Astrocyte of the cerebellum (primary cell): Measurements from ENCODE around the gene CCDC7.

Experiments
- DNase-seq: peaks from one replicate; pipeline ENCODE4 v3.0.0-alpha.2; 2011; ENCODE audit warnings: low read depth
- H3K4me3 ChIP-seq: 2 replicates; pipeline ENCODE4 v1.5.1; 2011; ENCODE audit warnings: mild to moderate bottlenecking, low read depth, low read length, moderate library complexity
- in situ Hi-C: cut with HindIII; loops from 2 replicates; pipeline ENCODE4 v1.10.0; 2017; ENCODE audit warnings: low sequenced_read_pairs
- TF ChIP-seq, protein P1 (sequence below): IDR thresholded peaks from 2 replicates; pipeline ENCODE4 v1.5.1; 2012; ENCODE audit warnings: low read length, low read depth, moderate library complexity, mild to moderate bottlenecking; ENCODE audit errors: missing control alignments

The CCDC7 gene

DNA sequence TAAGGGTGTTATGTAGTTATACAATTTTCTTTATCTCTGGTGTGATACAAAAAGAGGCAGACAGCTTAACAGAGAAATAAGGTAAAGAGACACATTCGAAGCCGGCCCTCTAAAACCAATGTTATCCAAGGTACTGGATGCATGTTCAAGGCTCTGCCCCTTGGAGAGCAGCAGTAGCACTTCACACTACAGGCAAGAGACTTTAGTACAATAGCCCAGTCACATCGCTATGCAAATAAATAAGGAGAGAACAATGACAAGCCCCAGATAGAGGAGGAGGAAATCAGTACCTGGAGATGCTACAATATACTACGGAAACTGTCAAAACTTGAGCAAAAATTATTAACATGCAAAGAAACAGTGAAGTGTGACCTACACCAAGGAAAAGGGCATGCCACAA, 401.0 kb downstream of the CCDC7 start:
- TF ChIP-seq, protein P1, sequence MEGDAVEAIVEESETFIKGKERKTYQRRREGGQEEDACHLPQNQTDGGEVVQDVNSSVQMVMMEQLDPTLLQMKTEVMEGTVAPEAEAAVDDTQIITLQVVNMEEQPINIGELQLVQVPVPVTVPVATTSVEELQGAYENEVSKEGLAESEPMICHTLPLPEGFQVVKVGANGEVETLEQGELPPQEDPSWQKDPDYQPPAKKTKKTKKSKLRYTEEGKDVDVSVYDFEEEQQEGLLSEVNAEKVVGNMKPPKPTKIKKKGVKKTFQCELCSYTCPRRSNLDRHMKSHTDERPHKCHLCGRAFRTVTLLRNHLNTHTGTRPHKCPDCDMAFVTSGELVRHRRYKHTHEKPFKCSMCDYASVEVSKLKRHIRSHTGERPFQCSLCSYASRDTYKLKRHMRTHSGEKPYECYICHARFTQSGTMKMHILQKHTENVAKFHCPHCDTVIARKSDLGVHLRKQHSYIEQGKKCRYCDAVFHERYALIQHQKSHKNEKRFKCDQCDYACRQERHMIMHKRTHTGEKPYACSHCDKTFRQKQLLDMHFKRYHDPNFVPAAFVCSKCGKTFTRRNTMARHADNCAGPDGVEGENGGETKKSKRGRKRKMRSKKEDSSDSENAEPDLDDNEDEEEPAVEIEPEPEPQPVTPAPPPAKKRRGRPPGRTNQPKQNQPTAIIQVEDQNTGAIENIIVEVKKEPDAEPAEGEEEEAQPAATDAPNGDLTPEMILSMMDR, result no peak
- in situ Hi-C loops, result no loop called here
- DNase-seq, result no peak
- no peak overlapping the region for H3K4me3 ChIP-seq

DNA sequence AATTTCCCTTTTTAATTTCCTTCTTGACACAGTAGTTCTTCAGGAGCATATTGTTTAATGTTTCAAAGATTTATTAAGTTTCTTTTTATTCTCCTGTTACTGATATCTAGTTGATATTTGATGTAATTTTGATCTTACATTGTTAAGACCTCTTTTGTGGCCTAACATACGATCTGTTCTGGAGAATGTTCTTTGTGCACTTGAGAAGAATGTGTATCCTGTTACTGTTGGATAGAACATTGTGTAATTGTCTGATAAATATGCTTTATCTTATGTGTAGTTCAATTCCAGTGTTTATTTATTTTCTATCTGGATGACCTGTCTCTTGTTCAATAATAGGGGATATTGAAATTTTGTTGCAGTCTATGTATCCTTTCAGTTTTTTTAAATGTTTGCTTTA, 405.4 kb downstream of the CCDC7 start:
- no peak overlapping the region for H3K4me3 ChIP-seq
- TF ChIP-seq, protein P1, result no peak
- no peak for DNase-seq
- in situ Hi-C loops, result no loop called here

DNA sequence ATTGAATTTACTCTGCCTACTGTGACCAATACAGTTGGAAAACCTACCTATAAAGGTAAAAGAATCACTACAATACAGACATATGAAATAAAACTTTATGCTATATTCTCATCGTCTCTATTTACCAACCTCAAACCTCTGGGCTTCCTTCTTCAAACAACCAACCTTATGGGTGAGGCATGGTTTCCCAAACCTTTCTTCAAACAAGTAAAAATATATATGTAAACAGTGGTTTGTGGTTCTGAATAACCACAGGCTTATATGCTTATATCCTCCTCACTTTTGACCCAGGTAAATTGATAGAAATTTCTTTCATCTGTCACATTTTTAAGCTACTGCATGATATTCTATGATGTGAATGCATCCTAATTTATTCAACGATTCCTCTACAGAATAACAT, 408.5 kb downstream of the CCDC7 start:
- TF ChIP-seq, protein P1, result no peak
- in situ Hi-C loops, result no loop called here
- DNase-seq, result no peak
- no peak overlapping the region for H3K4me3 ChIP-seq

DNA sequence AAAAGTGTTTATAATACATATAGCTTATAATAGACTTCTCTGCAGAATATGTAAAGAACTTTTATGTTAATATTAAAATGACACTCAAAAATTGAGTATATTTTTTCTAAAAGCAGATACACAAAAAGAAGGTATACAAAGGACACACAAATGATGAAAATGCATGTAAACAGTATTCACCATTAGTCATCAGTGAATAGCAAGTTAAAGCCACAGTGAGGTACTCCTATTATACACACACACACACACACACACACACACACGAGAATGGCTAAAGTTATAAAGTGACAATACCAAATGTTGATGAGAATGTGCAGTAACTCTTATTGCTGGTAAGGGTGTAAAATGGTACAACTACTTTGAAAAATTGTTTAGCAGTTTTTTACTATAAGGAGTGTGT, 419.2 kb downstream of the CCDC7 start:
- TF ChIP-seq, protein P1, result no peak
- no peak overlapping the region for H3K4me3 ChIP-seq
- in situ Hi-C loops, result no loop called here
- DNase-seq, result no peak

DNA sequence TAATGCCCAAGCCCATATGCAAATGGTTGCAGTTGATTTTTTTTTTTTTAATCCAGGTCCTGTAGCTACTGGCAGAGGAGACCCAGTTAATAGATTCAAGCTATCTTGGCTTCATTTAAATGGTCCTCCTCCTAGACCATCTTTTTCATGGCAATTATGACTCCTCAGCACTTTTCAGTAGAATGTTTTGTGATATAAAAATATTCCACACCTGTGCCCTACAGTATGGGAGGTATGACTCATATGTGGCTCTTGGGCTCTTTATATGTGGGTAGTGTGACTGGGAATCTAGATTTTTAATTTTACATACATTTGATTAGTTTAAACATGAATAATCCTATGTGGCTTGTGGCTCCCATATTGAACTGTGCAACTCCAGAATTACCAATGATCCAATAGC, 432.0 kb downstream of the CCDC7 start:
- no peak overlapping the region for H3K4me3 ChIP-seq
- in situ Hi-C loops, result no loop called here
- no peak for DNase-seq
- TF ChIP-seq, protein P1, result no peak

DNA sequence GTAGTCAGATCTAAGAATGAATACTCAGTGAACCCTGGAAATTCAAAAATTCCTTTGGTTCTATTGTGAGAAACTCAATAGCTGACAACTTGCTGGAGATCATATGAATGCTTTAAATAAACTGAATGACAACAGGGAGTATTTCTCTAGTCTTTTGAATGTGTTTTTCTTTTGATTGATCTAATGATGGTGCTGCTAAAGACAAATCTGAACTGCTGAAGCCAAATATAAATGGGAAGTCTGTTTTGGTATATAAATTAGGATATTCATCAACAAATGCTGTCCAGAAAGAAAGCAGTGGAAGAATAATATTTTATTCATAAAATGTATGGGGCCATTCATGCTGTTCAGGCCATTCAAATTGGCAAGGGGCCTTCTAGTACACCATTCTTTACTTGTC, 432.7 kb downstream of the CCDC7 start:
- TF ChIP-seq, protein P1, result no peak
- DNase-seq, result no peak
- in situ Hi-C loops, result no loop called here
- H3K4me3 ChIP-seq, result no peak overlapping the region

DNA sequence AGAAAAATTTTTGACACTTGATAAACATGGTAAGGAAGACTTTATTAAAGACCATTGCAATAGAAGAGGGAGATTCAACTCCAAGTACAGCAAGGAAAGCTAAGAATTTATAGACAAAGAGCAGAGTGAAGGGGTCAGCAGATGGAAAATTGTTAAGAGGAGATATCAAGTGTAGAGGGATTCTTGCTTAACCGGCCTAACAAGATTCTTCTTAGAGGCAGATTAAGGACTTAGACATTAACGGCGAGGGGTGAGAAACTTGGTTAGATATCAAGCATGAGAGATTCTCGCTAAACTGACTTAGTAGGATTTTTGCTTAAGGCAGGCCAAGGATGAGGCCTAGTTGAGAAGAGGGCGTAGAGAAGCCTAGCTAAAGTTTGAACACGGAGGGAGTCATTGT, 436.1 kb downstream of the CCDC7 start:
- in situ Hi-C loops, result no loop called here
- H3K4me3 ChIP-seq, result no peak overlapping the region
- no peak for DNase-seq
- TF ChIP-seq, protein P1, result no peak
